Right ventricle myocardium superior (tissue), 1 donor: Measurements from ENCODE around the gene CNTN6. TPM values are rescaled to one million over a fixed set of nuclear protein-coding genes. Genes with fewer than 3 reads are reported as not detected.

ENCODE experiments used
- ATAC-seq: fragments of 200-7000 bp; cut with Tn5 transposase; one replicate; pipeline ENCODE4 v1.9.1; 2020; ENCODE audit warnings: mild to moderate bottlenecking; ENCODE audit not compliant: poor library complexity
- DNase-seq: peaks from one replicate; pipeline ENCODE4 v3.0.0-alpha.2; 2020
- intact Hi-C: fragments of 100-400 bp; cut with DNase I; formaldehyde crosslinking; loops from one replicate; pipeline ENCODE4 v1.11.2; 2022
- total RNA-seq: library from RNA; stranded (reverse); fragmentation: NEBNext Ultra II Directional; extraction: Animal tissue kit (Norgen Biotek cat#: 25700); gene quantifications from one replicate; pipeline ENCODE4 v1.2.1, GENCODE V29; 2021
- donor health status: DM: no; HTN: yes; CAD: no; lungs with severe emphysema.

CNTN6 gene
- total RNA-seq, 1 donor from 2014 or later: not detected

DNA sequence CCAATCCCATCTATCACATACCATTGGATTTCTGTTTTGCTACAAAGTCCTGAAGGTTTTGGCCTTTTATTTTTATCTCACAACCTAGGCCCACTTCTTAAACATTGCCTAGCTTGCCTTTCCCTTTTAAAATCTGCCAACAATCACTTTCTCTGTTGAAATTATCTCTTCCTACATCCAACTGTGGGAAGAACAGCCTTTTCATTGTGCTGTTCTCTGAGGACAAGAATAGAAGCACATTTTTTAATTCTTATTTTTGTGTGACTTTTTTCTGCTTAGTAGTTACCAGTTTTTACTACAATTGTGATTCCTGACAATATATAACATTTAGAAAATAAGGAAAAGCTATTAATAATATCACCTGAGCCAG, 159.2 kb downstream of the CNTN6 start:
- DNase-seq (no peak), ATAC-seq (no peak)
- intact Hi-C loops: no loop called here

DNA sequence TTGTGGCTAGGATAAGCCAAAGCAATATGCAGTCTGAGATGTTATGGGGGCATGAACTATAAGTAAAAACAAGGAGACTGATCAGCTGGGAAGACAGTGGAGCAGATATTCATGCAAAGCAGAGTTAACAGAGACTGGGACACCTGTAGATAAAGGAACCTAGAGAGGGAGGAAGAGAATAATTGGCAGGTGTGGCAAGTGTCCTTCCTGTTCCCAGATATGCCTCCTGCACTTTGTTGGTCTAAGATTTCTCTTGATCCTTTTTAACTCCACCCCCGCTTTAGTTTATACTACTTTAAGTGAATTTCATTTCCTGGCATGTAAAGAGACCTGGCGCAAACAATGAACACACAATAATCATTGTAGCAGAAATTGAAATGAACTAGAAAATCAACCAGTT, 169.4 kb downstream of the CNTN6 start:
- intact Hi-C loops: no loop called here
- DNase-seq (no peak), ATAC-seq (no peak)

DNA sequence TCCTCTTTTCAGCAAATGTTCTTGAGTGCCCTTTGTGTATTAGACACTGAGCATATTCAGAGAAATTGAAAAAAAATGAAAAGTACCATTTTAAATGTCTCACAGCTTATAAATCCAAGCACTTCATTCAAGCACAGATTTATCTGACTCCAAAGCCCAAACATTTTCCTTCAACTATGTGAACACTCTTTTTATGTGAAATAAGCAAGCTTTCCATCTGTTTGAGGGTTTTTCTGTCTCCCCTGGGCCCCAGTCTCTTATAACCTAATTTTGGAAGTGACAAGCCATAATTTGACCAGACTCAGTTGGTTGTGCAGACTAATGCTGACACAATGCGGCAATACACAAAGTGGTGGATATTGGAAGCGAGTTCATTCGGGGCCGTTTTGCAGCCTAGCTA, 170.3 kb downstream of the CNTN6 start:
- no peak for ATAC-seq
- no peak for DNase-seq
- intact Hi-C loops: no loop called here

DNA sequence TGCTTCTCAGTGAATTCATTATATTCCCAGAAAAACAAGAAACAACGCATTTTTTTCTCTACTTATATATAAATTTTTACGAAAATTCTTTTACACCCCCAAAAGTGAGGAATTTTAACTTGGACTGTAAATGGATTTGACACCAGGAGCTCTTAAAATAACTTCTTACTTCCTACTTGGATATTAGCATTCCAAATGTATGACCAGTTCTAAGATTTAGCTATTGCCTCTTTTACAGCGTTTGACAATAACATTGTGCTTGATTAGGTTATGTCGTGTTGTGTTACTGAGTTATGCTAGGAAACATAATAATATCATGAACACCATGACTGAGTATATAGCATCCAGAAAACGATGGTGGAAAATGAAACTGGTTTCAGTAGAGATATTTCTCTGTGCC, 177.0 kb downstream of the CNTN6 start:
- DNase-seq (no peak), ATAC-seq (no peak)
- intact Hi-C loops: no loop called here

DNA sequence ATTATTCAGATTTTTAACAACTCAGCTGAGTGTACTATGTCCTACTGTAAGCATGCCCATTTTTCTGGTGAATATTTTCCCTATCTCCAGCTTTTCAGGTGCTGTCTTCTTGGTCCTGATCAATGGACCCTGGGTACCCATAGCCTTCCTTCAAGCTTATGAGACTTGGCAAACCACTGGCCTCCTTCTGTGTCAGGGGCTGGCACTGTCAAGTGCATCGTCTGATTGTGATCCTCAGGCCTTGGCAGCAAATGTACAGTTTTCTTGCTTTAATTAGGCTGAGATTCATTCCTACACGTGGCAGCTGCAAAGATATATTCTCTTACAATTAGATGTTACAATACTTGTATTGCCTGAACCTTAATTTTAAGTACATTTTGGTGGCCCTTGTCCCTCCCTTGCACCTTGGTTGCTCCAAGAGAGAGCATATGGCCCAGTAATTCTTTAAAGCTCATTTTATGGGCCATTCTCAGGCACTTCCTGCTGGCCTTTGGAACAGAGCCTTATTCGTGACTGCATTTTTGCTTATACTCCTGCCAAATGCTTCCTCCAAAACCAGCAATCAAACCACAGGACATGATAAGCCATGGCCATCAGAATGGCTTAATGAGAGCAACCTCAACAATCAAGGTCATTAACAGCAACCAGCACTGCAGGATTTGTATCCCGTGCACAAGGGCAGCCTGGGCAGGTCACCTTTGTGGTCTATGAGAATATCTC, 179.9 kb downstream of the CNTN6 start:
- no peak for DNase-seq
- intact Hi-C loops: no loop called here
- ATAC-seq: no peak

DNA sequence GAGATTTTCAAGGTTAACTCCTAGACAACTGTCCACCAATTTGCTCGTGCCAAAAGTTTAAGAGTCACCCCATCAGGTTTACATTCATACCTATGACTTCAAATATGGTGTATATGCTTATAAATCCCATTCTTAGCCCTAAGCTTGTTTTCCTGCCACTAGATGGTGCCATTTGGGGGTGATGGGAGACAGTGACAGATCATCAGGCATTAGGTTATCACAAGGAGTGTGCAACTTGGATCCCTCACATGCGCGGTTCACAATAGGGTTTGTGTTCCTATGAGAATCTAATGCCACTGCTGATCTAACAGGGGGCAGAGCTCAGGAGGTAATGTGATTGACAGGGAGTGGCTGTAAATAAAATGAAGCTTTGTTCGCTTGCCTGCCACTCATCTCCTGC, 182.7 kb downstream of the CNTN6 start:
- ATAC-seq: no peak

DNA sequence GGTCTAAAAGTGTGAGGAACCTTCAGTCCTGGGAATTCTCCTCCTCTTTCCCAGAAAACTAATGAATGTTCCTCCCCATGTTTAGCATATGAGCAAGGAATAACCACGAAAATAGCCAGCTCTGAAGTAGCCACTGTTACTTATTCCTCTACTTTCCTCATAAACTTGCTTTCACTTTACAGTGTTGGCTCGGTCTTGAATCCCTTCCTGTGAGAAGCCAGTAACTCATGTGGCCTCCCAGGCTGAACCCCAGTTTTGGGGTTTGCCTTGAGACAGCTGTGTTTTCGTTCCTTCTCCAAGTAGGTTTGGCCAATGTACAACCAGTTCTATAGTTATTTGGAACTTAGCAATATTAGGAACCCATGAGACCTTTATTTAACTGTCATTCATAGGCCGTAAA, 195.0 kb downstream of the CNTN6 start:
- ATAC-seq (no peak), DNase-seq (no peak)
- intact Hi-C loops: no loop called here

More for the DNA sequence above, 182.7 kb downstream of the CNTN6 start:
- no peak for DNase-seq
- intact Hi-C loops: no loop called here

DNA sequence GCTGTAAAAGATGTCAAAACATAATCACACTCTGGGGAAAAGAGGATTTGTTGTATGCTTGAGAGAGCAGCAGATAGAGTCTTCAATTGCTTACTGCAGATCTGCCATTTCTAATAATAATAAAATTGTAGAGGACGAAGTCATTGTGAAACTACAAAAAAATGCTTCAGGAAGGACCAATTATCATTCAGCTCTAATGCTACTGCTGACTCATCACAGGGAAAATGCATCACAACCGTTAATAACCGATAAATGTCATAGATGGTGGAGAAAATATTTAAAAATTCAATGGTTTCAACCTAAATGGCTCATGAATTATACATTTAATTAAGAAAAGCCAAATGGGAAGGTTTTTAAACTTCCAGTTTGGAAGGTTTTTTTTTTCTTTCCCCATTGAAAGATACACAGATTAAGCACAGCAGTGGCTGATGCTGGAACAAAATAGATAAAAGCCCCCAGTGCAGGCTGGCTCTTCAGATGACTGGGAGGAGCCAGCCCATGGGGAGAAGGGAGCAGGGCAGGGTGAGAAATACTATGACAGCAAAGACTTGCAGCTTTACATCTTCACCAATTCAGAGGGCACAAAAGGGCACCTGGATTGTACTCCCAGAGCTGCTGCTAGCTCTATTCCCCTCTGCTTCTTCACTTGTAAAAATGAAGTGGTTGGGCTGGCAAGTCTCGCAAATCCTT, 196.1 kb downstream of the CNTN6 start:
- no peak for ATAC-seq
- no peak for DNase-seq
- intact Hi-C loops: no loop called here

DNA sequence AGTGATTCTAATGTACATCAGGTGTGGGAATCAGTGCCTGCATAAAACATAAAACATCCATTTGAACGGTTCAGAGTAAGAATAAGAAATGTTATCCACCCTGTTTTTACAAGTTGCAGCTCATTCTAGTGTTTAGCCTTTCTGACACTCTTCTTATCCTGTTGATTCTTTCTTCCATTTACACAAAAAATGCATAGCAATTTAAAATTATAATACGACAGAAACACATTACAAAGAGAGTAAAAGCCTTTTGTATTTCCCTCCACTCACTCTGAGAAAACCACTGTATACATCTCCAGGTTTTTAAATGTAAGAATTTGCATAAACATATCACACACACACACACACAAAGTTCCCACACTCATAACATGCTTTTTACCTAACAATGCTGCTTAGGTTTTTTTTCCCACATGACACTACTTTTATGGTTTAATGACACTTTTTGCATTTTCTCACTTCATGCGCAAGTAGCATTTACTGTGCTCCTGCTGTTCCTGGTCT, 199.8 kb downstream of the CNTN6 start:
- DNase-seq (no peak), ATAC-seq (no peak)
- intact Hi-C loops: no loop called here

DNA sequence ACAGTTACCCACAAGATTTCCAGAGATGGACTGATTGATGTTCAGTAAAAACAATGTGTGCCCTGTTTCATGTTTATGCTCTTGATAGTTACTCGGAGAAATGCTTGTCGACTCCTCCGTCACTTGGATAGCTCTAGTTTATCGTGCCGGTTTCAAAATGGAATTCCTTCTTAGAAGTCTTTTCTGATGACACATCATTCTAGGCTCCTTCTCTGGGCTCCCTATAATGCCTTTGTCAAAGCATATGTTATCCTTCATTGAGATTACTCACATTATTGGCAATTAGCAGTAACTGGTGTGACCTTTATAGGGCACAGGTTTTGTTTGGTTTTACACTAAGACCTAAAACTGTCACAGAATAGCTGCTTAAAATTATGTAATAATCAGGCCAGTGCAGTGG, 201.8 kb downstream of the CNTN6 start:
- intact Hi-C loops: no loop called here
- ATAC-seq (no peak), DNase-seq (no peak)

DNA sequence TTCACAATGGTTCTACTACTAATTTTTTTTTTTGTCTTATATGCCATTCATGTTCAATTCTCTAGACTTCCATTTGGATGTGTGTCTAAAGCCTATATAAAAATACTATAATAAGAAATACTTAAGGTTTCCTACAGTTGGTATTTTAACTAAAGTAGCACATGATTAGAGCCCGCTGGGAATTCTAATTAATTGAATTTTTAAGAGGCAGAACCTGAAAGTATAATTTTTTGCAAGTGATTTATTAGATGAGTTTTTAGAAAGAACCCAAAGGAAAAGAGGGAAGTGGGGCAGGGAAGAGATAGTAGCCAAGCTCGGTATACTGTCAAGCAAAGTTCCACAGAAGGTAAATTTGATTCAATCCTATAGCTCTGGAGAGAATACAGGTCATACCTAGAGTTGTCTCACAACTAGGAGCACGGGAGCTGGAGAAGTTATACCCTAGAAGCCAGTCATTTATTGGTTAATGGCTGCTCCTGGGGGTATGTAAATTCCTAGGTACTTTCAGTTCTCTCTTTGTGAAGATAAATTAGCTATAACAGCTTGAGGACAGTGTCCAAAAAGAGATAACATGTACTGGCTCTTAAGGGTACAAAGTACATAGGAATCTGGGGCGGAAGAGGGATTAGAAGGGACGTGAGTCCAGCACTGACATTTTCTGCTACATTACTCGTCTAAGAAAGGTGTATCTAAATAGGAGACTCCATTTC, 225.6 kb downstream of the CNTN6 start:
- DNase-seq (no peak), ATAC-seq (no peak)
- intact Hi-C loops: no loop called here

DNA sequence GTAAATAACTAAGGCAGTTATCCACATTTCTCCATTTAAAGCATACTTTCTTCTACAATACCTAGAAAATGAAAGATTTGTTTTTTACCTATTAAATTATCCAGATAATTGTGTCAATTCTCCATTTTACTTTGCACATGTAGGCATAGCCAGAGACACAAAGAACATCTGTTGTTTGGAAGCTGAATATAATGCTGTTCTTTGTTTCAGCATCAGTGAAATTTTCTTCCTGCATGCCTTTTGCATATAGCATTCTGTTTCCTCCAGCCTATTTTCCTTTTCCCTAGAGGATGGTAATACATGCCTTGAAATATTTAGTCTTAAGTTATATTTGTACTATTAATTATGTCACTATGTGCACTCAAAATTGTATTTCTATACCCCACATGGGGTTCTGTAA, 233.7 kb downstream of the CNTN6 start:
- ATAC-seq (no peak), DNase-seq (no peak)
- intact Hi-C loops: no loop called here

DNA sequence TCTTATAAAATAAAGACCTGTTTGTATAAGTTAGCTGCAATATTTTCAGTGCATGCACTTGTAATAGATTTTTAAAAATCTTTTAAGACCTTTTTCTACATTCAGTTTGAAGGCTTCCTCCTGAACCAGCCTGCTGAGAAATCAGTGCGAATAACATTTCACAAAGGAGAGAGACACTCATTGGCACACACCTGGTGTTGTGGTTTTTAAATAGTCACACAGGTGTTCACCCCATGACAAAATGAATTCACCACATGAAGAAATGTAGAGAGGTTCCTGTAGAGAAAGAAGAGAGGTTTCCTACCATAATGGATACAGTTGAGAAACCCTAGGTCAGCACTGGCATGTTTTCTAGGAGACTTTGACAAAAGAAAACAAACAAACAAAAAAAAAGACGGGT, 237.3 kb downstream of the CNTN6 start:
- DNase-seq (no peak), ATAC-seq (no peak)
- intact Hi-C loops: no loop called here

DNA sequence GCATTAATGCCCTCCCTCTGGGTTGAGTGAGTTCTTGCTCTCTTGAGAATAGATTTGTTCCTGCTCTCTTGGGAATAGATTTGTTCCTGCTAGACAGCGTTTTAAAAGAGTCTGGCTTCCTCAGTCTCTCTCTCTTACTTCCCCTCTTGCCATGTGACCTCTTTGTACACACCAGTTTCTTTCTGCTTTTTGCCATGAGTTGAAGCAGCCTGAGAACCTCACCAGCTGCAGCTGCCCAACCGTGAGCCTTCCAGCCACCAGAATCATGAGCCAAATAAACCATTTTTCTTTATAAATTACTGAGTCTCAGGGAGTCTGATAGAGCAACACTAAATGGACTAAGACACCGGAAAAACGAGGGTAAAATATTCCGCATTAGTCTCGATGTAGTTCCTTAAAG, 253.6 kb downstream of the CNTN6 start:
- ATAC-seq: no peak
- intact Hi-C loops: no loop called here
- no peak for DNase-seq

DNA sequence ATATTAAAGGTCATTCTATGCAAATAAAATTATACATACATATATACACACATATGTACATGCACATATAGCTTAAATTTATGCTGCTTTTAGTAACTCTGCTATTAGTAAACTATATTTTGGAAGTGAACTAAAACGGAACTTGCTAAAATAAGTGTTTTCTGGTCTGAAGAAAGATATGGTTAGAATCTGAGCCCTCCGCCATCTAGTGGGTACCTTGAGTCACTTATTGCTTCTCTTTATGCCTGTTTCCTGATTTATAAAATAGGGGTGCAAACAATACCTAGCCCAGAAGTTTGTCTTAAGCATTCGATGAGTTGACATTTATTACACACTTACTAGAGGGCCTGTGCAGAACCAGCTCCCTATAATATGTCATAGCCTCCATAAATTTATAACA, 255.7 kb downstream of the CNTN6 start:
- DNase-seq (no peak), ATAC-seq (no peak)
- intact Hi-C loops: no loop called here

DNA sequence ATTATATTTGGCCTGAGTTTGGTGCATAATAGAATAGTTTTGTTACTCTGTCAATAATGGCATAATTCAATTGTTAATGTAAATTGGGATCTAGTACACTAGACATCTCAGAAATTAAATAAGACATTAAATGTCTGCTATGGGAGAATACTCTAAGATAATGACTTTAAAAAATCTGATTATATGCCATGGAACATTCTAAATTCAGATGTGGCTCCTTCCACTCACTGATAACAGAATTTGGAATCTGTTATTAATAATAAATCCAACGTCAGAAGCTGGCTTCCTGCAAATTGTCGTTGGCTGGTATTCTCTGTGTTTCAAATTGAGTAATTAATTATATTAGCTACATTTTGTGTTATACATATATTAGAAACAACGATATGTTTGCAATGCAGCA, 258.1 kb downstream of the CNTN6 start:
- ATAC-seq (no peak), DNase-seq (no peak)
- intact Hi-C loops: no loop called here

DNA sequence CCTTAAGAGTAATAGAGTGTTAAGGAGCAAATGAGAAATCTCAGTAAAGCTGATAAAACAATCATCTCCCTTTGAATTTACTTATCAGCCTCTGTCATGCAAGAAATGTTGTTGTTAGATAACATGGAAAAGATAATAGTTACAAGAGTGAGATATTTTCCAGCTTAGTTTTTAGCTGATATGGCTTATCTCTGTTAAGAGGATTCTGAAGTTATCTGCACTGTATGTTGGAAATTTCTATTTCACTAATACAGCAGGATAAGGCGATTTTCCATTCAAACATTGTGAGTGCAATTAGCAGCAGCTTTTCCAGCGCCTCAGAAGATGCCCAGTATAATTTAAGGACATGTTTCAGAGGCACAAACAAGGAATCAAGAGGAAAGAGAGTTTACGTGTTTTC, 262.9 kb downstream of the CNTN6 start:
- intact Hi-C loops: no loop called here

DNA sequence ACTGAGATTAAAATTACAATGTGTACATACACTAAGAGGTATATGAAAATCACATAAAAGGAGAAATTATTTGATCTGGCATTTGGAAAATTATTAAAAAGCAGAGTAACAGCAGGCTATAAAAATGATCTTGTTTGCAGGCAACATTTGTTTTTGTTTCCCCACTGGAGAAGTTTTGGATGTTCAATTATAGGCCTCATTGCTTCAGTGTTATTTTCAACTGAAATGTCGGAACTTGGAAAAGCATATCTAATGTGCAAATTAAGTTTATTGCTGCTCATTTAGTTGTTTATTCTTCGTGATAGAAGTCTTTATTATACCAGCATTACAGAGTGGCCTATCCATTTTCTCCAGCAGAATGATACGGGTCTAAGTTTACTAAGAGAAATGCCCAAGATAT, 263.3 kb downstream of the CNTN6 start:
- DNase-seq (no peak), ATAC-seq (no peak)
- intact Hi-C loops: no loop called here

More for the DNA sequence above, 262.9 kb downstream of the CNTN6 start:
- DNase-seq (no peak), ATAC-seq (no peak)

DNA sequence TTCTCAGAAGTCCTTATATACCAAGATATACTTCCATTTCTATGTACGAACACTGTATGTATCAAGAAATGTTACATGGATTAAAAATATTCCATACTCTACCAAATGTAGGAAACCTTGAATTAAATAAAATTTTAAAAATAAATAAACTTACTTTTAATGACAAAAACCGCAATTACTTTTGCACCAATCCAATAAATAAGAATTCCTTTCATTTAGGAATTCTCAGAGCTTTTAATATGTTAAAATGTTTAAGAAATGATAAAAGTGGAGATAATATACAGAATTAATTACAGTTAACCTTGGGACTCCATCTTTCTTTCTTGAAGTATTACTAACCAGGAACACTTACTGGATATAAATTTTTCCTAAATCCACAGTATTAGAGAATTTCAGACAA, 272.7 kb downstream of the CNTN6 start:
- ATAC-seq: no peak
- intact Hi-C loops: no loop called here
- no peak for DNase-seq

DNA sequence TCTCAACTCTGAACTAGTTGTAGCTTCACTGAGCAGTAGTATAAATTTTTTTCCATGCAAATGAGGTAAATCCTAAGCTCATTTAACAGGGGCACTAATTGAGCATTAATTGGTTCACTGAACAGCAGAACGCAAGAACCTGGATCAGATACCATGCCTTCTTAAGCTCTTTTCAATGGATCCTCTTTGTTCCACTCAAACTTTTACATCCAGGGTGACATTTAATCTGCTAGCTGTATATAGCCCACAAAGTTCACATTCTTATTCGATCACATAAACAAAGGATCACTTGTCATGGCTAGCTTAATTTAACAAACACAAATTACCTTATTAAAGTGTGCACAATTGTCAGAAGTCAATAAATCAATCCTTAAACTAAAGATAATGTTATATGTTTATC, 281.6 kb downstream of the CNTN6 start:
- intact Hi-C loops: no loop called here

More for the DNA sequence above, 281.6 kb downstream of the CNTN6 start:
- ATAC-seq: no peak
- no peak for DNase-seq
